Measurements from ENCODE around the gene DDIT4L. TPM values are rescaled to one million over a fixed set of nuclear protein-coding genes. Genes with fewer than 3 reads are reported as not detected.
A peak's percentile ranks its signal among the peaks of the same experiment; 100 is the strongest.

DDIT4L gene
- polyA plus RNA-seq, 1 of the 3 experiments (the other 2 are of a cell fraction), result 2.1 TPM

DNA sequence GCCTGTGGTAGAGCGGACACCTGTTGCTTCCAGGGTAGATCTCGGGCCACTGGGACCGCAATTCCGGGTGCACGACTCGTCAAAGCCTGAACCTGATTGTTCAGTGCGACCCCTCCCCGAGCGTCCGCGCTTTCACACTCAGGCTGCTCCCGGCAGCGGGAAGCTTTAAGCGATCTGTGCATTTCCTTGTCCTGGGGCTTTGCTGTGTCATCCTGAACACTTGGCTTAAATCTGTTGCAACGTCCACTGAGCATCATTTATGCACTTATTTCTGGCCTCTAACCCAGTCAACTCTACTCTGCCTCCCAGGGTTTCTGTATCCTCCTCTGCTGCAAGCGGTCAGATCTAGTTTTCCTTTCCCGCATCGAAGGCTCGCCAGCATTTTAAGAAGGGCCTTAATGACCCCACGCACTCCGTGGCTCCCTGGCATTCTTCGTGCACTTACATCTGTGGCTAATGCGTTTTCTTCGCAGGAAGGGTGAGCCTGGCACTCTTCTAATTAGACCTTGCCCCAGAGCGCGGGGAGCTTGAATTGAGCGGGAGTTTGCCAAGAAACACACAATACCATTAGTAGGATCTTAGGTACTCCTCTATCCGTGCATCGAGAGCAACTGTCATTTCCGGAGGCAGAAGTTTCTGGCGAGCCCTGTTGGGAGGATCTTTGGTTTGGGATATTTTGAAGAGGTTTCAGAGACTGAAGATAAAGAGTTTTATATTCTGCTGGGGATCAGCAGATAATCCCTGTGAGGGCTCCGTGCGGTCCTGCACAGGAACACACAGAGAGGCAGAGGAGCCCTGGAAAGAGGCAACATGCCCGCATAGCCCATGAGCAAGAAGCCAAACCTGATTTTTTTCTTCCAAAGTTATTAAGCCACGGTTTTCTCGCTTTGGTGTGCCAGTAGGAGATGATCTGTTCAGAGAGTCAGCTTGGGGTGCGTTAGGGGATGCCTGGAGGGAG, 654 bp upstream of the DDIT4L start:
- peak overlapping the region; percentile 93; the same call in 1 of the 2 replicates for H2AFZ ChIP-seq (ENCODE audit: low read depth)
- CTCF ChIA-PET, result no interaction called here
- peaks cover 0 to 4% of the 10 kb centered on the region in 2 experiments; a peak in 1 of 4 replicates for H3K4me1 ChIP-seq (ENCODE audit: control insufficient read depth in 1 of 2, insufficient read depth in 2 of 2, low read depth in 1 of 2, low read length in 1 of 2)
- H3K4me2 ChIP-seq, result peak overlapping the region; percentile 92
- no peak overlapping the region for H3K27ac ChIP-seq (ENCODE audit: low read depth in 2 of 2, low read length in 1 of 2)
- H3K79me2 ChIP-seq (ENCODE audit: insufficient read depth), result no peaks in the 10 kb centered on the region
- H3K9ac ChIP-seq, result no peak overlapping the region
- 63% methylated on average over 33 of the region's 37 CpGs for WGBS (ENCODE audit: low lambda C conversion rate)
- H3K9me2 ChIP-seq, result no peaks in the 10 kb centered on the region
- no peaks in the 10 kb centered on the region for H3F3A ChIP-seq (replicated peaks; ENCODE audit: insufficient read depth)
- POLR2A ChIA-PET, result no interaction called here
- no peaks in the 10 kb centered on the region for H4K20me1 ChIP-seq (ENCODE audit: insufficient read depth)
- H3K4me3 ChIP-seq (ENCODE audit: low read depth in 2 of 2, low read length in 1 of 2), result peak overlapping the region; percentile 65 to 66
- H3K9me3 ChIP-seq, result no peaks in the 10 kb centered on the region
- H3K27me3 ChIP-seq (ENCODE audit: insufficient read depth), result no peaks in the 10 kb centered on the region
- DNase-seq, result no peak
- peaks cover 0 to 2% of the 10 kb centered on the region in 2 experiments for H3K36me3 ChIP-seq (replicated peaks in 1 of 2; ENCODE audit: control insufficient read depth in 1 of 2, insufficient read depth in 2 of 2, low read length in 1 of 2)
- TF ChIP-seq POLR2AphosphoS5 (IDR thresholded peaks at IDR 0.05; ENCODE audit: low read depth, low read length) (no peak), TCF12 (IDR thresholded peaks at IDR 0.05) (no peak), REST (IDR thresholded peaks at IDR 0.05; ENCODE audit: low read depth, low read length) (no peak), MAX (IDR thresholded peaks at IDR 0.05; ENCODE audit: low read depth) (no peak), SMC3 (IDR thresholded peaks at IDR 0.05; ENCODE audit: low read depth, low read length) (no peak), TEAD4 (IDR thresholded peaks at IDR 0.05; ENCODE audit: borderline replicate concordance, insufficient read depth) (no peak), JUND (IDR thresholded peaks at IDR 0.05) (no peak), IRF3 (IDR thresholded peaks at IDR 0.05; ENCODE audit: low read depth, low read length) (no peak), FOXJ3 (CRISPR knock-in tag; IDR thresholded peaks at IDR 0.05) (no peak), GATA2 (CRISPR knock-in tag; IDR thresholded peaks at IDR 0.05) (no peak), RCOR1 (IDR thresholded peaks at IDR 0.05; ENCODE audit: low read length) (no peak), EP300 (IDR thresholded peaks at IDR 0.05; ENCODE audit: borderline replicate concordance in 1 of 2, low read depth in 1 of 2, low read length in 1 of 2) (no peak), YY1 (IDR thresholded peaks at IDR 0.05; ENCODE audit: low read depth) (no peak), SIN3A (IDR thresholded peaks at IDR 0.05; ENCODE audit: borderline replicate concordance, low read depth, low read length) (no peak), NFIC (IDR thresholded peaks at IDR 0.05; ENCODE audit: borderline replicate concordance) (no peak), FOXM1 (IDR thresholded peaks at IDR 0.05; ENCODE audit: low read depth) (no peak), EZH2phosphoT487 (IDR thresholded peaks at IDR 0.05; ENCODE audit: borderline replicate concordance, low read depth) (no peak)
- TF ChIP-seq, protein P1, sequence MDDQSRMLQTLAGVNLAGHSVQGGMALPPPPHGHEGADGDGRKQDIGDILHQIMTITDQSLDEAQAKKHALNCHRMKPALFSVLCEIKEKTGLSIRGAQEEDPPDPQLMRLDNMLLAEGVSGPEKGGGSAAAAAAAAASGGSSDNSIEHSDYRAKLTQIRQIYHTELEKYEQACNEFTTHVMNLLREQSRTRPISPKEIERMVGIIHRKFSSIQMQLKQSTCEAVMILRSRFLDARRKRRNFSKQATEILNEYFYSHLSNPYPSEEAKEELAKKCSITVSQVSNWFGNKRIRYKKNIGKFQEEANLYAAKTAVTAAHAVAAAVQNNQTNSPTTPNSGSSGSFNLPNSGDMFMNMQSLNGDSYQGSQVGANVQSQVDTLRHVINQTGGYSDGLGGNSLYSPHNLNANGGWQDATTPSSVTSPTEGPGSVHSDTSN (IDR thresholded peaks at IDR 0.05), result no peak
- TF ChIP-seq, protein P2, sequence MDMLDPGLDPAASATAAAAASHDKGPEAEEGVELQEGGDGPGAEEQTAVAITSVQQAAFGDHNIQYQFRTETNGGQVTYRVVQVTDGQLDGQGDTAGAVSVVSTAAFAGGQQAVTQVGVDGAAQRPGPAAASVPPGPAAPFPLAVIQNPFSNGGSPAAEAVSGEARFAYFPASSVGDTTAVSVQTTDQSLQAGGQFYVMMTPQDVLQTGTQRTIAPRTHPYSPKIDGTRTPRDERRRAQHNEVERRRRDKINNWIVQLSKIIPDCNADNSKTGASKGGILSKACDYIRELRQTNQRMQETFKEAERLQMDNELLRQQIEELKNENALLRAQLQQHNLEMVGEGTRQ (IDR thresholded peaks at IDR 0.05; ENCODE audit: borderline replicate concordance, low read depth, low read length), result no peak
